Measurements from ENCODE around the gene CAMK1. TPM values are rescaled to one million over a fixed set of nuclear protein-coding genes. Genes with fewer than 3 reads are reported as not detected.

CAMK1 gene
- polyA plus RNA-seq, 1 donor (not counting 4 experiments of a cell fraction or from before 2014, with no cell fraction given), result 2.3 TPM

DNA sequence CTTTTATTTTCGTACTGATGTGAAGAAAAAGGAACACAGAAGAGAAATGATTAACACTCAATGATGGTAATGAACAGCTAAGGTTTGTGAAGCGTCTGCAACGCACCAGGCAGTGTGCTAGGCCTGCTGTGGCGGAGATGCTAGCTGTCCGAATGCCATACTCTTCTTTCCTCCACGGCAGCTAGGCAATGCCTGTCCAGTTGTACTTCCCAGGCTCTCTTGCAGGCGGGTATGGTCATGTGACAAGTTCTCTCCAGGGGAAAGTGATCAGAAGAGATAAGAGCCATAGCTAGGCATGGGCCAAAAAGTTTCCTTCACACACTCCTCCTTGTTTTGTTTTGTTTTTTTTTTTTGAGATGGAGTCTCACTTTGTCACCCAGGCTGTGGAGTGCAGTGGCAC is 15.9 kb upstream of the CAMK1 start:
- Histone ChIP-seq H3K9me1 (ENCODE audit: control insufficient read depth, extremely low read depth, insufficient read depth, low read length) (no peaks in the 10 kb centered on the region), H3K4me2 (ENCODE audit: control insufficient read depth, extremely low read depth, insufficient read depth, low read depth, low read length) (no peak overlapping the region), H3K9me3 (ENCODE audit: control insufficient read depth, low read depth, low read length) (no peaks in the 10 kb centered on the region), H2AFZ (ENCODE audit: control insufficient read depth, low read length) (no peak overlapping the region), H3K4me3 (ENCODE audit: control insufficient read depth in 2 of 3, extremely low read depth in 1 of 3, insufficient read depth in 2 of 3, low read depth in 1 of 3, low read length in 3 of 3) (no peak overlapping the region), H3K79me2 (ENCODE audit: control insufficient read depth, insufficient read depth, low read length) (no peaks in the 10 kb centered on the region), H3K4me1 (ENCODE audit: control insufficient read depth, extremely low read depth, insufficient read depth, low read length) (no peaks in the 10 kb centered on the region), H3K9ac (ENCODE audit: control insufficient read depth, extremely low read depth, insufficient read depth, low read length) (no peak overlapping the region), H3K36me3 (ENCODE audit: control insufficient read depth in 2 of 2, extremely low read depth in 1 of 2, insufficient read depth in 2 of 2, low read length in 2 of 2) (peaks cover 32 to 38% of the 10 kb centered on the region in 2 experiments), H3K27ac (ENCODE audit: control insufficient read depth, insufficient read depth, low read length) (no peak overlapping the region), H4K20me1 (ENCODE audit: control insufficient read depth, extremely low read depth, insufficient read depth, low read length) (no peaks in the 10 kb centered on the region), H3K27me3 (ENCODE audit: control insufficient read depth, extremely low read depth, insufficient read depth, low read length) (no peaks in the 10 kb centered on the region)
- DNase-seq (ENCODE audit: low read depth, low spot score) (no peak), FAIRE-seq (no peak)
- dilution Hi-C loops (cut with MboI; ENCODE audit: extremely low pct_ligation_motif_present, low sequenced_read_pairs), result no loop called here
- TF ChIP-seq, protein P1, sequence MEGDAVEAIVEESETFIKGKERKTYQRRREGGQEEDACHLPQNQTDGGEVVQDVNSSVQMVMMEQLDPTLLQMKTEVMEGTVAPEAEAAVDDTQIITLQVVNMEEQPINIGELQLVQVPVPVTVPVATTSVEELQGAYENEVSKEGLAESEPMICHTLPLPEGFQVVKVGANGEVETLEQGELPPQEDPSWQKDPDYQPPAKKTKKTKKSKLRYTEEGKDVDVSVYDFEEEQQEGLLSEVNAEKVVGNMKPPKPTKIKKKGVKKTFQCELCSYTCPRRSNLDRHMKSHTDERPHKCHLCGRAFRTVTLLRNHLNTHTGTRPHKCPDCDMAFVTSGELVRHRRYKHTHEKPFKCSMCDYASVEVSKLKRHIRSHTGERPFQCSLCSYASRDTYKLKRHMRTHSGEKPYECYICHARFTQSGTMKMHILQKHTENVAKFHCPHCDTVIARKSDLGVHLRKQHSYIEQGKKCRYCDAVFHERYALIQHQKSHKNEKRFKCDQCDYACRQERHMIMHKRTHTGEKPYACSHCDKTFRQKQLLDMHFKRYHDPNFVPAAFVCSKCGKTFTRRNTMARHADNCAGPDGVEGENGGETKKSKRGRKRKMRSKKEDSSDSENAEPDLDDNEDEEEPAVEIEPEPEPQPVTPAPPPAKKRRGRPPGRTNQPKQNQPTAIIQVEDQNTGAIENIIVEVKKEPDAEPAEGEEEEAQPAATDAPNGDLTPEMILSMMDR (optimal IDR thresholded peaks at IDR 0.05 in 1 of 3, IDR thresholded peaks at IDR 0.05 in 1 of 3, conservative IDR thresholded peaks at IDR 0.05 in 1 of 3; ENCODE audit: extremely low read depth in 1 of 3, insufficient read depth in 2 of 3, low read length in 3 of 3), result no peak

GRCh38 chr3:9784965-9785364 is 15.2 kb upstream of the CAMK1 start:
- Histone ChIP-seq H3K36me3 (ENCODE audit: control insufficient read depth in 2 of 2, extremely low read depth in 1 of 2, insufficient read depth in 2 of 2, low read length in 2 of 2) (peaks cover 34 to 35% of the 10 kb centered on the region in 2 experiments), H3K9me3 (ENCODE audit: control insufficient read depth, low read depth, low read length) (no peaks in the 10 kb centered on the region), H3K4me2 (ENCODE audit: control insufficient read depth, extremely low read depth, insufficient read depth, low read depth, low read length) (no peak overlapping the region), H3K9ac (ENCODE audit: control insufficient read depth, extremely low read depth, insufficient read depth, low read length) (no peak overlapping the region), H3K9me1 (ENCODE audit: control insufficient read depth, extremely low read depth, insufficient read depth, low read length) (no peaks in the 10 kb centered on the region), H2AFZ (ENCODE audit: control insufficient read depth, low read length) (no peak overlapping the region), H3K27ac (ENCODE audit: control insufficient read depth, insufficient read depth, low read length) (no peak overlapping the region), H4K20me1 (ENCODE audit: control insufficient read depth, extremely low read depth, insufficient read depth, low read length) (no peaks in the 10 kb centered on the region), H3K79me2 (ENCODE audit: control insufficient read depth, insufficient read depth, low read length) (no peaks in the 10 kb centered on the region), H3K27me3 (ENCODE audit: control insufficient read depth, extremely low read depth, insufficient read depth, low read length) (no peaks in the 10 kb centered on the region), H3K4me1 (ENCODE audit: control insufficient read depth, extremely low read depth, insufficient read depth, low read length) (no peaks in the 10 kb centered on the region), H3K4me3 (ENCODE audit: control insufficient read depth in 2 of 3, extremely low read depth in 1 of 3, insufficient read depth in 2 of 3, low read depth in 1 of 3, low read length in 3 of 3) (no peak overlapping the region)
- TF ChIP-seq, protein P1 (optimal IDR thresholded peaks at IDR 0.05 in 1 of 3, IDR thresholded peaks at IDR 0.05 in 1 of 3, conservative IDR thresholded peaks at IDR 0.05 in 1 of 3; ENCODE audit: extremely low read depth in 1 of 3, insufficient read depth in 2 of 3, low read length in 3 of 3), result no peak
- no peak for TF ChIP-seq EZH2 (IDR thresholded peaks at IDR 0.05; ENCODE audit: low read length)
- DNase-seq (ENCODE audit: low read depth, low spot score), result no peak
- dilution Hi-C loops (cut with MboI; ENCODE audit: extremely low pct_ligation_motif_present, low sequenced_read_pairs), result no loop called here
- FAIRE-seq, result no peak
